Measurements from ENCODE around the gene SHISA6.

SHISA6 gene

GRCh38 chr17:11274106-11274505 is 33.1 kb downstream of the SHISA6 start:
- TF ChIP-seq, protein P1, sequence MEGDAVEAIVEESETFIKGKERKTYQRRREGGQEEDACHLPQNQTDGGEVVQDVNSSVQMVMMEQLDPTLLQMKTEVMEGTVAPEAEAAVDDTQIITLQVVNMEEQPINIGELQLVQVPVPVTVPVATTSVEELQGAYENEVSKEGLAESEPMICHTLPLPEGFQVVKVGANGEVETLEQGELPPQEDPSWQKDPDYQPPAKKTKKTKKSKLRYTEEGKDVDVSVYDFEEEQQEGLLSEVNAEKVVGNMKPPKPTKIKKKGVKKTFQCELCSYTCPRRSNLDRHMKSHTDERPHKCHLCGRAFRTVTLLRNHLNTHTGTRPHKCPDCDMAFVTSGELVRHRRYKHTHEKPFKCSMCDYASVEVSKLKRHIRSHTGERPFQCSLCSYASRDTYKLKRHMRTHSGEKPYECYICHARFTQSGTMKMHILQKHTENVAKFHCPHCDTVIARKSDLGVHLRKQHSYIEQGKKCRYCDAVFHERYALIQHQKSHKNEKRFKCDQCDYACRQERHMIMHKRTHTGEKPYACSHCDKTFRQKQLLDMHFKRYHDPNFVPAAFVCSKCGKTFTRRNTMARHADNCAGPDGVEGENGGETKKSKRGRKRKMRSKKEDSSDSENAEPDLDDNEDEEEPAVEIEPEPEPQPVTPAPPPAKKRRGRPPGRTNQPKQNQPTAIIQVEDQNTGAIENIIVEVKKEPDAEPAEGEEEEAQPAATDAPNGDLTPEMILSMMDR (IDR thresholded peaks at IDR 0.05), result no peak
- no peaks in the 10 kb centered on the region for H3K4me1 ChIP-seq (ENCODE audit: control insufficient read depth in 1 of 2, insufficient read depth in 1 of 2, low read depth in 1 of 2, low read length in 1 of 2)
- H3K36me3 ChIP-seq, result no peaks in the 10 kb centered on the region
- no peaks in the 10 kb centered on the region for H3K27me3 ChIP-seq
- no peak overlapping the region for H3K4me3 ChIP-seq (ENCODE audit: low read depth in 1 of 2, low read length in 1 of 2)
- H3K27ac ChIP-seq, result no peak overlapping the region
- no peaks in the 10 kb centered on the region for H3K9me3 ChIP-seq

- no peaks in the 10 kb centered on the region for H3K9me3 ChIP-seq
- TF ChIP-seq, protein P1 (IDR thresholded peaks at IDR 0.05), result no peak
- no peak overlapping the region for H3K4me3 ChIP-seq (ENCODE audit: low read depth in 1 of 2, low read length in 1 of 2)
- H3K27me3 ChIP-seq, result no peaks in the 10 kb centered on the region
- no peak overlapping the region for H3K27ac ChIP-seq
- H3K4me1 ChIP-seq (ENCODE audit: control insufficient read depth in 1 of 2, insufficient read depth in 1 of 2, low read depth in 1 of 2, low read length in 1 of 2), result no peaks in the 10 kb centered on the region
- no peaks in the 10 kb centered on the region for H3K36me3 ChIP-seq
Observed at GRCh38 chr17:11276486-11276885, 35.5 kb downstream of the SHISA6 start.

GRCh38 chr17:11278186-11278991 is 37.4 kb downstream of the SHISA6 start:
- Histone ChIP-seq H3K27ac (no peak overlapping the region), H3K27me3 (no peaks in the 10 kb centered on the region), H3K4me3 (ENCODE audit: low read depth in 1 of 2, low read length in 1 of 2) (no peak overlapping the region), H3K4me1 (ENCODE audit: control insufficient read depth in 1 of 2, insufficient read depth in 1 of 2, low read depth in 1 of 2, low read length in 1 of 2) (no peaks in the 10 kb centered on the region), H3K9me3 (no peaks in the 10 kb centered on the region), H3K36me3 (no peaks in the 10 kb centered on the region)
- TF ChIP-seq, protein P1 (IDR thresholded peaks at IDR 0.05), result no peak

- no peaks in the 10 kb centered on the region for H3K9me3 ChIP-seq
- H3K4me3 ChIP-seq (ENCODE audit: low read depth in 1 of 2, low read length in 1 of 2), result no peak overlapping the region
- no peaks in the 10 kb centered on the region for H3K36me3 ChIP-seq
- no peaks in the 10 kb centered on the region for H3K4me1 ChIP-seq (ENCODE audit: control insufficient read depth in 1 of 2, insufficient read depth in 1 of 2, low read depth in 1 of 2, low read length in 1 of 2)
- no peaks in the 10 kb centered on the region for H3K27me3 ChIP-seq
- TF ChIP-seq, protein P1 (IDR thresholded peaks at IDR 0.05), result no peak
- H3K27ac ChIP-seq, result no peak overlapping the region
Observed at GRCh38 chr17:11278992-11279270, 37.9 kb downstream of the SHISA6 start.

- H3K27ac ChIP-seq, result no peak overlapping the region
- no peaks in the 10 kb centered on the region for H3K9me3 ChIP-seq
- H3K36me3 ChIP-seq, result no peaks in the 10 kb centered on the region
- no peak overlapping the region for H3K4me3 ChIP-seq (ENCODE audit: low read depth in 1 of 2, low read length in 1 of 2)
- H3K27me3 ChIP-seq, result no peaks in the 10 kb centered on the region
- TF ChIP-seq, protein P1 (IDR thresholded peaks at IDR 0.05), result no peak
- H3K4me1 ChIP-seq (ENCODE audit: control insufficient read depth in 1 of 2, insufficient read depth in 1 of 2, low read depth in 1 of 2, low read length in 1 of 2), result no peaks in the 10 kb centered on the region
Observed at GRCh38 chr17:11279776-11280344, 38.8 kb downstream of the SHISA6 start.

Measured in neutrophil (primary cell).